Hepatocyte (in vitro differentiated cells): ENCODE measurements around the gene USP21.

Experiments used
- EZH2 ChIP-seq: fragments of 200-600 bp; sonication (generic); IDR thresholded peaks from 2 replicates; pipeline ENCODE4 v1.6.1; 2016; ENCODE audit warnings: antibody characterized with exemption, mild to moderate bottlenecking, borderline replicate concordance
- EZH2phosphoT487 ChIP-seq: fragments of 200-600 bp; sonication (generic); IDR thresholded peaks from one replicate; pipeline ENCODE4 v1.6.1; 2018; ENCODE audit warnings: antibody characterized with exemption, mild to moderate bottlenecking, low read depth, moderate library complexity; ENCODE audit not compliant: unreplicated experiment, severe bottlenecking
- TF ChIP-seq, protein P1 (sequence below): fragments of 200-600 bp; sonication (generic); IDR thresholded peaks from 2 replicates; pipeline ENCODE4 v1.5.1; 2016; ENCODE audit warnings: antibody characterized with exemption, mild to moderate bottlenecking; ENCODE audit not compliant: poor library complexity

- TF ChIP-seq, protein P1, sequence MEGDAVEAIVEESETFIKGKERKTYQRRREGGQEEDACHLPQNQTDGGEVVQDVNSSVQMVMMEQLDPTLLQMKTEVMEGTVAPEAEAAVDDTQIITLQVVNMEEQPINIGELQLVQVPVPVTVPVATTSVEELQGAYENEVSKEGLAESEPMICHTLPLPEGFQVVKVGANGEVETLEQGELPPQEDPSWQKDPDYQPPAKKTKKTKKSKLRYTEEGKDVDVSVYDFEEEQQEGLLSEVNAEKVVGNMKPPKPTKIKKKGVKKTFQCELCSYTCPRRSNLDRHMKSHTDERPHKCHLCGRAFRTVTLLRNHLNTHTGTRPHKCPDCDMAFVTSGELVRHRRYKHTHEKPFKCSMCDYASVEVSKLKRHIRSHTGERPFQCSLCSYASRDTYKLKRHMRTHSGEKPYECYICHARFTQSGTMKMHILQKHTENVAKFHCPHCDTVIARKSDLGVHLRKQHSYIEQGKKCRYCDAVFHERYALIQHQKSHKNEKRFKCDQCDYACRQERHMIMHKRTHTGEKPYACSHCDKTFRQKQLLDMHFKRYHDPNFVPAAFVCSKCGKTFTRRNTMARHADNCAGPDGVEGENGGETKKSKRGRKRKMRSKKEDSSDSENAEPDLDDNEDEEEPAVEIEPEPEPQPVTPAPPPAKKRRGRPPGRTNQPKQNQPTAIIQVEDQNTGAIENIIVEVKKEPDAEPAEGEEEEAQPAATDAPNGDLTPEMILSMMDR, result no peak
- TF ChIP-seq EZH2phosphoT487 (no peak), EZH2 (no peak)
Measured at GRCh38 chr1:161132410-161133219, 26.7 kb upstream of the USP21 start, which contains the start of gene DEDD.
